ENCODE data around the gene UBA6. TPM values are rescaled to one million over a fixed set of nuclear protein-coding genes. Genes with fewer than 3 reads are reported as not detected.
A peak's percentile ranks its signal among the peaks of the same experiment; 100 is the strongest.

UBA6 gene
- total and polyA plus RNA-seq, 9 donors = 7.4 to 51.7 (median 39.4) TPM

GRCh38 chr4:67704843-67705242, 3.9 kb upstream of the UBA6 start:
- H3K4me1 ChIP-seq (ENCODE audit: insufficient read depth) = no peaks in the 10 kb centered on the region
- no peaks in the 10 kb centered on the region for H3K27me3 ChIP-seq
- TF ChIP-seq EP300 (IDR thresholded peaks at IDR 0.05) (no peak), CTCF (IDR thresholded peaks at IDR 0.05) (no peak), POLR2A (IDR thresholded peaks at IDR 0.05) (no peak)
- intact Hi-C loops (cut with DNase I) = loop anchor here in 1 of 4 donors (10.0 kb wide), 1 partner anchor 160 kb away; the partner anchor contains the start of gene CENPC
- no peaks in the 10 kb centered on the region for H3K36me3 ChIP-seq
- no peak for DNase-seq
- no peak overlapping the region for H3K4me3 ChIP-seq
- H3K27ac ChIP-seq = no peak overlapping the region
- H3K9me3 ChIP-seq = no peaks in the 10 kb centered on the region
- 71 to 98% (median 94%) methylated on average over 2 of the region's 2 CpGs for WGBS, 3 donors

- no peak for DNase-seq
- Histone ChIP-seq H3K27ac (no peak overlapping the region), H3K36me3 (no peaks in the 10 kb centered on the region), H3K4me3 (no peak overlapping the region), H3K9me3 (no peaks in the 10 kb centered on the region), H3K4me1 (ENCODE audit: insufficient read depth) (no peaks in the 10 kb centered on the region), H3K27me3 (no peaks in the 10 kb centered on the region)
- WGBS, 3 donors = 92 to 95% (median 94%) methylated on average over 2 of the region's 2 CpGs
- intact Hi-C loops (cut with DNase I) = loop anchor here in 1 of 4 donors (10.0 kb wide), 1 partner anchor 157 kb away; the partner anchor contains the start of gene CENPC
- TF ChIP-seq CTCF (IDR thresholded peaks at IDR 0.05) (no peak), EP300 (IDR thresholded peaks at IDR 0.05) (no peak)
These were observed 1.2 kb upstream of the UBA6 start for GRCh38 chr4:67702166-67702565.

- TF ChIP-seq CTCF (IDR thresholded peaks at IDR 0.05) = no peak
- no peak for TF ChIP-seq EP300 (IDR thresholded peaks at IDR 0.05)
- TF ChIP-seq POLR2A (IDR thresholded peaks at IDR 0.05) = no peak
- no peak for DNase-seq
- Histone ChIP-seq H3K4me1 (ENCODE audit: insufficient read depth) (no peaks in the 10 kb centered on the region), H3K9me3 (no peaks in the 10 kb centered on the region), H3K27ac (peak overlapping the region in 1 of 2 donors; percentile 76), H3K27me3 (no peaks in the 10 kb centered on the region), H3K36me3 (no peaks in the 10 kb centered on the region), H3K4me3 (peak overlapping the region; percentile 75)
- intact Hi-C loops (cut with DNase I) = loop anchor here in 1 of 4 donors (10.0 kb wide), 1 partner anchor 157 kb away; the partner anchor contains the start of gene CENPC
- 2 to 3% (median 3%) methylated on average over 4 of the region's 4 CpGs for WGBS, 3 donors
These were observed 529 bp upstream of the UBA6 start for GRCh38 chr4:67701517-67701850.

- DNase-seq = no peak
- Histone ChIP-seq H3K4me3 (peak overlapping the region; percentile 75), H3K4me1 (ENCODE audit: insufficient read depth) (no peaks in the 10 kb centered on the region), H3K27ac (peak overlapping the region; percentile 76 to 83), H3K9me3 (no peaks in the 10 kb centered on the region), H3K36me3 (no peaks in the 10 kb centered on the region), H3K27me3 (no peaks in the 10 kb centered on the region)
- 19 to 25% (median 24%) methylated on average over 11 of the region's 11 CpGs for WGBS, 3 donors
- intact Hi-C loops (cut with DNase I) = loop anchor here in 1 of 4 donors (10.0 kb wide), 1 partner anchor 155 kb away; the partner anchor contains the start of gene CENPC
- TF ChIP-seq POLR2A (IDR thresholded peaks at IDR 0.05) = no peak
- TF ChIP-seq CTCF (IDR thresholded peaks at IDR 0.05) = no peak
- no peak for TF ChIP-seq EP300 (IDR thresholded peaks at IDR 0.05)
These were observed 728 bp downstream of the UBA6 start for GRCh38 chr4:67700116-67700737.

Data from ovary (tissue), 9 donors.